Measurements from ENCODE around the gene DYNC2LI1.
A peak's percentile ranks its signal among the peaks of the same experiment; 100 is the strongest.

The DYNC2LI1 gene

DNA sequence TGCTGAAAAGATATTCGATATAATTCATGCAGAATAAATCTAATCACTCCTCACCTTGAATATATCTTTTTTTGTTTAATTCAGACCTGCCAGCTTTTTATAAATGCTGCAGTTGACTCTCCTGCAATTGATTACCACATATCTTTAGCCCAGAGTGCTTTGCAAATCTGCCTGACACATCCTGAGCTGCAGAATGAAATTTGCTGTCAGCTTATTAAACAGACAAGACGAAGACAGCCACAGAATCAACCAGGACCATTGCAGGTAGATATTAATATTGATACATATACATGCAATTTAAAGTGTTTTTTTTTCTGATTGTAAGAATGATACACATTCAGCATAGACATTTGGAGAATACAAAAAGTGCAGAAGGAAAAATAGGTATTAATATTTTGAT is 35.6 kb upstream of the DYNC2LI1 start:
- H3K4me1 ChIP-seq (ENCODE audit: control insufficient read depth, insufficient read depth, low read length), result peaks cover 21% of the 10 kb centered on the region
- DNase-seq (ENCODE audit: low read depth), result no peak
- no peak overlapping the region for H3K9ac ChIP-seq (ENCODE audit: low read length)
- H3K27me3 ChIP-seq (replicated peaks; ENCODE audit: control insufficient read depth, insufficient read depth, low read length), result no peaks in the 10 kb centered on the region
- no peaks in the 10 kb centered on the region for H3K9me3 ChIP-seq (ENCODE audit: control insufficient read depth, low read length)
- no peak overlapping the region for H3K4me3 ChIP-seq (ENCODE audit: low read length)
- peaks cover 6% of the 10 kb centered on the region for H3K36me3 ChIP-seq (ENCODE audit: control insufficient read depth, insufficient read depth, low read length, severe bottlenecking)

DNA sequence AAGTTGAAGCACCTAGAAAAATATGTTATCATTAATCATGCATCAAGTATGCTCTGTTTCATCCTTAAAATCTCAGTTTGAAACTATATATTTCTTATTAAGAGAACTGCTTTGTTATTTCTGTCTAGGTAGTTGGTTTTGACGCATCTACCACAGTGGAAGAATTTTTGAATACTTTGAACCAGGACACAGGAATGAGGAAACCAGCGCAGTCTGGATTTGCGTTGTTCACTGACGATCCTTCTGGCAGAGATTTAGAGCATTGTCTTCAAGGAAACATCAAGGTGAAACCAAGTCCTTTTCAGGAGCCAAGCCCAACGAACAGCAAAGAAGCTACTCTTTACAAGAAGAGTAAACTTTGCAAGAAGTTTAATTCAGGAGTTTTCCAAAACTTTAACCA is 30.1 kb upstream of the DYNC2LI1 start:
- H3K36me3 ChIP-seq (ENCODE audit: control insufficient read depth, insufficient read depth, low read length, severe bottlenecking), result peaks cover 6% of the 10 kb centered on the region
- no peak overlapping the region for H3K9ac ChIP-seq (ENCODE audit: low read length)
- DNase-seq (ENCODE audit: low read depth), result no peak
- H3K27me3 ChIP-seq (replicated peaks; ENCODE audit: control insufficient read depth, insufficient read depth, low read length), result no peaks in the 10 kb centered on the region
- H3K4me3 ChIP-seq (ENCODE audit: low read length), result no peak overlapping the region
- no peaks in the 10 kb centered on the region for H3K9me3 ChIP-seq (ENCODE audit: control insufficient read depth, low read length)
- H3K4me1 ChIP-seq (ENCODE audit: control insufficient read depth, insufficient read depth, low read length), result peaks cover 19% of the 10 kb centered on the region

DNA sequence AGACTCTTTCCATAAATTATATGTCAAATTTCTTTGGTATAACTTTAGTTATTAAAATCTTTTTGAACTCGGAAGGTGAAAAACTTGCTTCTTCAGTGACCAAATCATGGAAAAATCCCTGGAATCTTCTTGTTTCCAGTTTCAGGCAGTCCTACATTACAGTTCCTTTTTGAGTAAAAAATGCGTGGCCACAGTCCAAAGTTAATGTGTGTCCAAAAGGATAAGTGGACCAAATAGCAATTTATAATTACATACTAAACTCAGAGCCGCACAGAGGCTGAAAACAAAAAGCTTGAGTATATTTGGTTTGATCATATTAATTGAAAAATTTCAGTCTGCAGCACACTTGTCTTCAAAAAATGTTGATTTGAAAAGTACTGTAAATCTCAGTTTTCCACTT is 28.4 kb upstream of the DYNC2LI1 start:
- H3K9me3 ChIP-seq (ENCODE audit: control insufficient read depth, low read length), result no peaks in the 10 kb centered on the region
- peak overlapping the region; percentile 1 for H3K9ac ChIP-seq (ENCODE audit: low read length)
- DNase-seq (ENCODE audit: low read depth), result peak; percentile 67
- H3K4me1 ChIP-seq (ENCODE audit: control insufficient read depth, insufficient read depth, low read length), result peaks cover 19% of the 10 kb centered on the region
- H3K27me3 ChIP-seq (replicated peaks; ENCODE audit: control insufficient read depth, insufficient read depth, low read length), result no peaks in the 10 kb centered on the region
- no peak overlapping the region for H3K4me3 ChIP-seq (ENCODE audit: low read length)
- peaks cover 6% of the 10 kb centered on the region for H3K36me3 ChIP-seq (ENCODE audit: control insufficient read depth, insufficient read depth, low read length, severe bottlenecking)

DNA sequence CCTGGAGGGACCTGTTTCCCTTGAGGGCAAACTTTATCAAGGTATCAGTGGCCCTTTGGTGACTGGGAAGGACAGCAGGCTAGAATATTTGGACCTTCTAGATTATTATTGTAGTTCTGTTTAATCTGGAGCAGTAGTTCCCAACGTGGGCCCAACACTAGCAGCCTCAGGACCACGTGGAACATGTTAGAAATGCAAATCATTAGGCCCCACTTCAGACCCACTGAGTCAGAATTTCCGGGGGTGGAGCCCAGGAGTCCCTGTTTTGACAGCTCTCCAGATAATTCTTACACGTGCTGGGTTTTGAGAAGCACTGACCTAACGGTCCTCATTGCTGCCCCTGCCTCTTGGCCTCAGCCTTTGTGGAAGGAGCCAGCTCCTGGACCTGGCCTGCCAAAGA is 25.5 kb upstream of the DYNC2LI1 start:
- no peaks in the 10 kb centered on the region for H3K27me3 ChIP-seq (replicated peaks; ENCODE audit: control insufficient read depth, insufficient read depth, low read length)
- DNase-seq (ENCODE audit: low read depth), result no peak

DNA sequence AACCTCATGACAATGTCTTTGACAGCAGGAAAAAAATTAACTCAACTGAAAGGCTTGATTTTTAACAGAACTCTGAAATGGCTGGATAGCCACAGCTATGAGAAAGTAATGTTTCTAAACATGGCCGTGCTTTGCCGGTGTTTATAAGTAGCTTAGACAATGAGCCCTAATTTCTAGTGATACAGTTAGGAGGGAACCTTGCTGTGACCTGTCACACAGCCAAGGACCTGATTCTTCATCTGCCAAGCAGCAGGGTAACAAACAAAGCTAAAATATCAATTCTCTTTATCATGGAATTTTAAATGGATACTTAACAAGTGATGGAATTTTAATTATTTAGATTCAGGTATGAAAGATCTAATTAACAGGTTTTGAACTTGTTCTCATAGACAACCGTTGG is 24.3 kb upstream of the DYNC2LI1 start:
- H3K4me3 ChIP-seq (ENCODE audit: low read length), result no peak overlapping the region
- H3K36me3 ChIP-seq (ENCODE audit: control insufficient read depth, insufficient read depth, low read length, severe bottlenecking), result no peaks in the 10 kb centered on the region
- H3K9me3 ChIP-seq (ENCODE audit: control insufficient read depth, low read length), result no peaks in the 10 kb centered on the region
- DNase-seq (ENCODE audit: low read depth), result no peak
- H3K9ac ChIP-seq (ENCODE audit: low read length), result no peak overlapping the region
- H3K27me3 ChIP-seq (replicated peaks; ENCODE audit: control insufficient read depth, insufficient read depth, low read length), result no peaks in the 10 kb centered on the region
- H3K4me1 ChIP-seq (ENCODE audit: control insufficient read depth, insufficient read depth, low read length), result peaks cover 16% of the 10 kb centered on the region

More for the DNA sequence above, 25.5 kb upstream of the DYNC2LI1 start:
- Histone ChIP-seq H3K4me3 (ENCODE audit: low read length) (no peak overlapping the region), H3K9me3 (ENCODE audit: control insufficient read depth, low read length) (no peaks in the 10 kb centered on the region), H3K9ac (ENCODE audit: low read length) (no peak overlapping the region), H3K4me1 (ENCODE audit: control insufficient read depth, insufficient read depth, low read length) (peaks cover 19% of the 10 kb centered on the region), H3K36me3 (ENCODE audit: control insufficient read depth, insufficient read depth, low read length, severe bottlenecking) (no peaks in the 10 kb centered on the region)

DNA sequence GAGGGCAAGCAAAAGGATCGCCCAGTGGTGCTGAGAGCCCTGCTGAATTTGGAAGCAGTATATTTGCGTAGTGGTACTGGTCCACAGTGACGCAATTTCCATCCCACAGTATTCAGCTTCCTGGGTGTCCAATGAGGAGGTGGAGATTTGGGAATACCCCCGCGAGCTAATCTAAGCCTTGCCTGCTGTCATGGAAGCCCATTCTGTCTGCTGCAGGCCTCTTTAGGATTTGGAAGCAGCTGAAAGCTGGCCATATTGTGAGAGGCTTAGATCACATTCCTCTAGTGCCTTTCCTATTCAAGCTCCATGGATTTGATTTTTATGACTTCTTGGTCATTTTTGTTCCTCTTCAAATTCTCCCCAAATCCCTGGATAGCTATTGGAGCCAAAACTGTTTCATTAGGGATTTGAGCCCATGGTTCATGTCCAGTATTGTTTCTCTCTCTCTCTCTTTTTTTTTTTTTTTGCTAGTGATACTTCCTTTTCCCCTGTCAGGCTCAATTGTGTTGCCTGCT is 22.3 kb upstream of the DYNC2LI1 start:
- no peaks in the 10 kb centered on the region for H3K27me3 ChIP-seq (replicated peaks; ENCODE audit: control insufficient read depth, insufficient read depth, low read length)
- DNase-seq (ENCODE audit: low read depth), result no peak
- peaks cover 4% of the 10 kb centered on the region for H3K4me1 ChIP-seq (ENCODE audit: control insufficient read depth, insufficient read depth, low read length)
- no peak overlapping the region for H3K9ac ChIP-seq (ENCODE audit: low read length)
- no peaks in the 10 kb centered on the region for H3K36me3 ChIP-seq (ENCODE audit: control insufficient read depth, insufficient read depth, low read length, severe bottlenecking)
- H3K4me3 ChIP-seq (ENCODE audit: low read length), result no peak overlapping the region
- H3K9me3 ChIP-seq (ENCODE audit: control insufficient read depth, low read length), result no peaks in the 10 kb centered on the region

DNA sequence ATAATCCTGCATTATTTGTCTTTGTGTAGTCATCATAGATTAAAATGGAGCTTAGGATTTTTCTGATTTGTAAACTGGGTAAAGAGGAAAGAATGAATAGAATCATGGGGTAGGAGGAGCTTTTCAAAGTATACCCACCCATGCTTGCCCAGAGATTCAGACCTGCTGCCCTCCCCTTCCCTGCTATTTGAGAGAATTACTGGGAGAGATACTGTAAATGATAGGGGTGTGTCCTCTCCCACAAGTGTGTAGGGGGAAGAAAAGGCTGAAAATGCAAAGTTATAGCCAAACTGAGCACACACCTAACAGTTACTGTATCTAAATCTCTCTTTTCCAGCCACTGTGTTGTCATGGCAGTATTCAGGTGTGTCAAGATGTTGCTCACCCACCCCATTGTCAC is 21.5 kb upstream of the DYNC2LI1 start:
- Histone ChIP-seq H3K27me3 (replicated peaks; ENCODE audit: control insufficient read depth, insufficient read depth, low read length) (no peaks in the 10 kb centered on the region), H3K4me1 (ENCODE audit: control insufficient read depth, insufficient read depth, low read length) (peaks cover 4% of the 10 kb centered on the region), H3K9me3 (ENCODE audit: control insufficient read depth, low read length) (no peaks in the 10 kb centered on the region), H3K36me3 (ENCODE audit: control insufficient read depth, insufficient read depth, low read length, severe bottlenecking) (no peaks in the 10 kb centered on the region), H3K4me3 (ENCODE audit: low read length) (no peak overlapping the region), H3K9ac (ENCODE audit: low read length) (no peak overlapping the region)
- no peak for DNase-seq (ENCODE audit: low read depth)

DNA sequence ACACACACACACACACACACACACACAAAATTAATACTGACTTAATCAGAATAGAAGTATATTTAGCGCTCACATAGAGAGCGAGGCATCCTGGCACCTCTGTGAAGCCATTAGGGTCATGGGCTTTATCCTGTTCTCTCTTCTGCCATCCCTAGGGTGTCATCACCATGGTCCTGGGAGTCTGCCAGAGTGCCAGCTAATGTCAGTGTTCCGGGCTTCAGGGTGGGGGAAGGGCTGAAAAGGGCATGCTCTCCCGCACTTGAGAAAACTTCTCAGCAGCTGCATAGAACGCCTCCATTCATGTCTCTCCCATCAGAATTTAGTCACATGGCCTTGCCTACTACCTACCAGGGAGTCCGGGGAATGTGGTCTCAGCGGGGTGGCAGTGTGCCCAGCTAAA is 19.7 kb upstream of the DYNC2LI1 start:
- Histone ChIP-seq H3K4me1 (ENCODE audit: control insufficient read depth, insufficient read depth, low read length) (peaks cover 16% of the 10 kb centered on the region), H3K27me3 (replicated peaks; ENCODE audit: control insufficient read depth, insufficient read depth, low read length) (no peaks in the 10 kb centered on the region), H3K36me3 (ENCODE audit: control insufficient read depth, insufficient read depth, low read length, severe bottlenecking) (no peaks in the 10 kb centered on the region), H3K9ac (ENCODE audit: low read length) (no peak overlapping the region), H3K4me3 (ENCODE audit: low read length) (no peak overlapping the region), H3K9me3 (ENCODE audit: control insufficient read depth, low read length) (no peaks in the 10 kb centered on the region)
- no peak for DNase-seq (ENCODE audit: low read depth)

DNA sequence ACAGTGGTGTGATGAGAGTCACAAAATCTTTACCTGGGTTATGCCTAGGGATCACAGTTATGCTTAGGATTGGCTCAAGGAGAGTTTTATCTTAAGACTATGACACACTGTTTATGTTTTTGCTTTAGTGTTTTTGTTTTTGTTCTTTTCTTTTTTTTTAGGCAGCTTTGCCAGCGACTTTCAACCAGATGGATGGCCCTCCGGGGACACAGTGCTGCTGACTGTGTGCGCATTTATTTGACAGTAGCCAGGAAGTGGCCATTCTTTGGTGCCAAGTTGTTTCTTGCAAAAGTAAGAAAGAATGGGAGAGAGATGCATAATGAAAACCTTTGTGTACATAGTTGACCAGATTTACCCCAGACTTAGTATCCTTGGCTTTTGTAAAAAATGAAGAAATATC is 15.1 kb upstream of the DYNC2LI1 start:
- H3K9ac ChIP-seq (ENCODE audit: low read length), result peak overlapping the region; percentile 13
- H3K4me1 ChIP-seq (ENCODE audit: control insufficient read depth, insufficient read depth, low read length), result peaks cover 26% of the 10 kb centered on the region
- peak overlapping the region; percentile 49 for H3K4me3 ChIP-seq (ENCODE audit: low read length)
- no peaks in the 10 kb centered on the region for H3K27me3 ChIP-seq (replicated peaks; ENCODE audit: control insufficient read depth, insufficient read depth, low read length)
- no peaks in the 10 kb centered on the region for H3K36me3 ChIP-seq (ENCODE audit: control insufficient read depth, insufficient read depth, low read length, severe bottlenecking)
- no peak for DNase-seq (ENCODE audit: low read depth)
- no peaks in the 10 kb centered on the region for H3K9me3 ChIP-seq (ENCODE audit: control insufficient read depth, low read length)

DNA sequence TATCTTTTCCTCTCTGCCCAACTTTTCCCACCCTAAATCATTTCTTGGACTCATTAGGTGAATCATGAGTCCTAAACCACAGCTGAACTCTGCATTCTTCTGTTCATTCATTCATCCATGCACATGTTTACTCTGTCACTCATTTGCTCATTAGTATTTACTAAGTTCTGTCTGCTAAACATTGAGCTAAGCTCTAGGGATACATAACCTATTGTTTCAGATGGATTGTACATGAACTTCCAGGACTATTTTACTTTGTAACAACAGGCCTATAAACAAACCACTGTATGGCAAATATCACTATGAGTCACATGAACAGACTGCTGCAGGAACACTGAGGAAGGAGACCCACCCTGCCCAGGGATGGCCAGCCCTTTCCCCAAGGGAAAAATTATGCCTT is 14.6 kb upstream of the DYNC2LI1 start:
- no peaks in the 10 kb centered on the region for H3K36me3 ChIP-seq (ENCODE audit: control insufficient read depth, insufficient read depth, low read length, severe bottlenecking)
- H3K9me3 ChIP-seq (ENCODE audit: control insufficient read depth, low read length), result no peaks in the 10 kb centered on the region
- H3K9ac ChIP-seq (ENCODE audit: low read length), result peak overlapping the region; percentile 13
- H3K4me3 ChIP-seq (ENCODE audit: low read length), result peak overlapping the region; percentile 49
- H3K27me3 ChIP-seq (replicated peaks; ENCODE audit: control insufficient read depth, insufficient read depth, low read length), result no peaks in the 10 kb centered on the region
- peak; percentile 59 for DNase-seq (ENCODE audit: low read depth)
- H3K4me1 ChIP-seq (ENCODE audit: control insufficient read depth, insufficient read depth, low read length), result peaks cover 27% of the 10 kb centered on the region

DNA sequence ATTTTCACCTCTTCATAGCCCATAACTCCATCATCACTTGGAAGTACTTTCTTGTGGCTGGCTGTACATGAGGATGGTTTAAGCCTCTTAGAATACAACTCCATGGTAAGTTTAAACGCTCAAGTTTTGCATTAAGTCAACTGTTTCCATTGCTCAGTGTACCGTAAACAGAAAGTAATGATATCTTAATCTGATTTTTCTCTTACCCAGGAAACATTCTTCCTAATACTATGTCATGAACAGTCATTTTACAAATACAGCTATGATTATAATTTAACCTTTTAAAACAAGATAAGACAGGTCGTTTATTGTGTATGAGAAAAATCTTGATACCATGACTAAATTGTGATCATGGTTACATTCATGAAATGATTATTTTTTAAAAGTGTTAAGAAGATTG is 11.6 kb upstream of the DYNC2LI1 start:
- no peak overlapping the region for H3K9ac ChIP-seq (ENCODE audit: low read length)
- peaks cover 41% of the 10 kb centered on the region for H3K4me1 ChIP-seq (ENCODE audit: control insufficient read depth, insufficient read depth, low read length)
- peaks cover 2% of the 10 kb centered on the region for H3K9me3 ChIP-seq (ENCODE audit: control insufficient read depth, low read length)
- H3K4me3 ChIP-seq (ENCODE audit: low read length), result no peak overlapping the region
- peak; percentile 32 for DNase-seq (ENCODE audit: low read depth)
- H3K27me3 ChIP-seq (replicated peaks; ENCODE audit: control insufficient read depth, insufficient read depth, low read length), result no peaks in the 10 kb centered on the region
- no peaks in the 10 kb centered on the region for H3K36me3 ChIP-seq (ENCODE audit: control insufficient read depth, insufficient read depth, low read length, severe bottlenecking)

DNA sequence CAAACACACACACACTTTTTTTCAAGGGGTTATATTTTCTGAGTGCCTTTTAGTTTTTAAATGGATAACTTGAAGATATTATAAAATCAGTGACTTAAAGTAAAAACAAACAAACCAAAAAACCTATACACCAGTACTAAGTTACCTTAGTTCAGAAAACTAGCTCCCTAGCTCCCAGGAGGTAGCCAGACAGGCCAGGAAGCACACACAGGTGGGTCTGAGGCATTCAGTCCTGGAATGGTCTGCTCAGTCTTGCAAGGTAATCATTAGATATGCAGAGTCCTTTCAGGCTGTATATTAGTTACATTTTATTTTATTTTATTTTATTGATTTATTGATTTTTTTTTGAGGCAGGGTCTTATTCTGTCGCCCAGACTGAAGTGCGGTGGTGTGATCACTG is 10.7 kb upstream of the DYNC2LI1 start:
- Histone ChIP-seq H3K9me3 (ENCODE audit: control insufficient read depth, low read length) (peaks cover 2% of the 10 kb centered on the region), H3K36me3 (ENCODE audit: control insufficient read depth, insufficient read depth, low read length, severe bottlenecking) (no peaks in the 10 kb centered on the region), H3K27me3 (replicated peaks; ENCODE audit: control insufficient read depth, insufficient read depth, low read length) (no peaks in the 10 kb centered on the region), H3K4me3 (ENCODE audit: low read length) (no peak overlapping the region), H3K9ac (ENCODE audit: low read length) (no peak overlapping the region), H3K4me1 (ENCODE audit: control insufficient read depth, insufficient read depth, low read length) (peaks cover 40% of the 10 kb centered on the region)
- no peak for DNase-seq (ENCODE audit: low read depth)

All from adipocyte (in vitro differentiated cells).